HL-60/S4 treated with phorbol 12-myristate 13-acetate at 8.2 ng/mL for 4 days and 3 days (cell line): ENCODE measurements around the gene MORN4.
"Not testable (repeated sequence)": the region's sequence is repeated elsewhere in the genome, so short reads cannot be mapped to it uniquely, and the experiment has no call there.

Source experiments
- in situ Hi-C: fragments of 300-500 bp; cut with MboI; formaldehyde crosslinking; loops from 2 replicates; pipeline ENCODE4 v1.15.0; 2022; ENCODE audit warnings: low sequenced_read_pairs

Gene MORN4

DNA sequence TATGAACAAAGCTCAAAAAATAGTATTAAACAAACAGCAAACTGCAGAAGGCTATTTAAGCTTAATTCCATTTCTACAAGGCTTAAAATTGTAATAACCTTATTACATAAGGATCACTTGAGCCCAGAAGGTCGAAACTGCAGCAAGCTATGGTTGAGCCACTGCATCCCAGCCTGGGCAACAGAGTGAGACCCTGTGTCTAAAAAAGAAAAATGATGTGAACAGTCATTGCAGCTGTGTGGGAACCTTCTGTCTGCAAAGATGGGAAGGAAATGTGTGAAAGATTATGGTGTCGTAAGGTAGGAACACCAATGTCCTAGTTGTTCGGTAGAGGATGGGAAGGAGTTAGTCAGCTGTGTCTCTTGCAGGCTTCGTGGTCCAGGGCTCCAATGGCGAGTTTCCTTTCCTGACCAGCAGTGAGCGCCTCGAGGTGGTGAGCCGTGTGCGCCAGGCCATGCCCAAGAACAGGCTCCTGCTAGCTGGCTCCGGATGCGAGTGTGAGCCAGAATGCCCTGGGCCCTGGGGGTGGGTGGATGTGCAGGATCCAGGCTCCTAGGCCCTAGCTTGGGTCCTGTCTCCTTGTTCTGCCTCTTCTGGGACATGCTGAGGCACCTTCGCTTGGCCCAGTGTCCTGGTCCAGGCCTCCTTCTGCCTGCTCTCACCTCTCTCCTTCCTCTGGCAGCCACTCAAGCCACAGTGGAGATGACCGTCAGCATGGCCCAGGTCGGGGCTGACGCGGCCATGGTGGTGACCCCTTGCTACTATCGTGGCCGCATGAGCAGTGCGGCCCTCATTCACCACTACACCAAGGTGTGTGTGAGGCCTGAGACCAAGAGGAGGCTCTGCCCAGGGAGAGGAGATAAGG, 34.7 kb downstream of the MORN4 start:
- in situ Hi-C loops = no loop called here

GRCh38 chr10:97597778-97598177, 35.5 kb downstream of the MORN4 start:
- in situ Hi-C loops = no loop called here

DNA sequence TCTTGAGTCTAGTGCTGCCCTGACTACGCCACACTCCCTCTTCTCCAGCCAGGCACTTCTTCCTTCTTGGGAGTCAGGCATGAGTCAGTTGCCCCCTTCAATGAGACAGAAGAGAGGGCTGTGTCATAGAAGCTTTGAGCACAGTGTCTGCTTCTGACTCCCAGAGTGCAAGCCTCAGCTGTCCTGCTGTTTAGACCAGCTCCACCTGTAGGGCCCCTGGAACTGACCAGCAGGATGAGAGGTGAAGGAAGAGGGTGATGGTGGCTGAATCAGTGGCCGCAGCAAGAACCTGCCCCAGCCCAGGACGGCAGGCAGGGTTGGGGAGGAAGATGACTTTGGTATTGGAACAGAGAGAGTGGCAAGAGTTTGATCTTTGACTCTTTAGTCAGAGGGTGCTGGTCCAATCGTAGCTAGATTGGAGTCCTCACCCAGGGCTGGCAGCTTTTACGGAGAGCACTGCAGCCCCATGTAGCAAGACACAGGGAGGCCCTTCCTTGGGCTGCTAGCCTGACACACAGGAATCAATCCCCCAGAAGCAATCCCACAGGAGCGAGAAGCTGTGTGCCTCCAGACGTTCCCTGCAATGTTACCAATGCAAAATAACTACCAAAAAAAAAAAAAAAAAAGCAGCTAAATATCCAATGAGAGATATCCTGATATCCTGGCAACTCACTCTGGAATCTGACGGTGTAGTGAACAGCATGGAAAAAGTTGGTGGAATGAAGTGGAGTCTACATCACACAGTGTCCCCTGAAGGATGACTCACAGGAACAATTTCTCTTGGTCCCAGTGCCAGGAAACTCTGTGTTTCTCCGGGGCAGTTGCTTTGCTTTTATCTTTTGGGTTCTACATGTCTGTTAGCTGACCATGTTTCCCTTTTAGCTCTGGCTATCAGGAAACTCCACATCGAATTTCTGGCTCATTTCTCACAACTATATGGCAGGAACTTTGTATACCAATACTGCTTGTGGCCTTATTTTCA, 36.9 kb downstream of the MORN4 start:
- in situ Hi-C loops = no loop called here

DNA sequence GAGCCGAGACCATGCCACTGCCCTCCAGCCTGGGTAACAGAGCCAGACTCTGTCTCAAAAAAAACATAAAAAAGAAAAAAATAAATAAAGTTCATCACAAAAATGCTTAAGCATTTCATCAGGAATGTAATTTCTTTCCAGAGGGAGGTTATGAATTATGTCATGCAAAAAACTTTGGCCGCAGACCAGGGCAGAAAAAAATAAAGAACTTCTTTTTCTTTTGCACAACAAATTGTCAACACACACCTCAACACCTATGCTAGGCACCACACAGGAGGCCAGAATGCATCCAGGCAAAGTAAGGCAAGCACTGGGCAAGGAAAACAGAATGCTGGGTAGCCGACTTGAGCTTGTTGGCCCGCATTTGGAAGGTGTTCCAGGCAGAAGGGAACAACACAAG, 39.9 kb downstream of the MORN4 start:
- in situ Hi-C loops = no loop called here

DNA sequence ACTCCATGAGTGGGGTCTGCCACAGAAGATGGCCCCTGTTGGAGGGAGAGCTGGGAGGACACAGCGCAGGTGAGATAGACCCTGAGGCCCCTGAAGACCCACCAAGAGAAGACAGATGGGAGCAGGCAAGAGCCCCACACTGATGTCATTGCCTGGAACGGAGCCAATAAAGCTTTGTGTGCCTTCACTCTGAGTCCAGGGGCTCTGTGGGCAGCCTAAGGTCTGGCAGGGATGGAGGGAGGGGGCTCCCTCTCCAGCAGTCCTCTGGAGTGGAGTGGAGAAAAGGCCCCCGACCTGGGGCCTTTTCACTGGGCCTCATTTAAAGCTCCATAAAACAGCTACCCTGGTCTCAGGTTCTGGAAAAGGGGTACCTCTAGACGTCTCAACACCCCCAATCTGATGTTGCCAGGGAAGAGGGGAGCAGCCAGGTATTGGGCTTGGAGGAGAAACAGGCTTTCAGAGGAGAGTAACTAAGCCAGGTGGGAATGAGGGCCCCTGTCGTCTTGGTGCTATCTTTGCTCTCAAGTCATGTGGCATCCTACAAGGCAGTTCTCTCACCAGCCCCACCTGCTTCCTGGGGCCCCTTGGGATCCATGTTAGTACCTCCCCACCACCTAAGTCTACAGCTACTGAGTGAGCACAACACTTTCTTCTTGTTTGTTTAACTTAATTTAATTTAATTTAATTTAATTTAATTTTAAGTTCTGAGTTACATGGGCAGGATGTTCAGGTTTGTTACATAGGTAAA, 42.4 kb downstream of the MORN4 start:
- in situ Hi-C loops = no loop called here

- in situ Hi-C loops = no loop called here
Observed at GRCh38 chr10:97590082-97590747, 43.1 kb downstream of the MORN4 start.

DNA sequence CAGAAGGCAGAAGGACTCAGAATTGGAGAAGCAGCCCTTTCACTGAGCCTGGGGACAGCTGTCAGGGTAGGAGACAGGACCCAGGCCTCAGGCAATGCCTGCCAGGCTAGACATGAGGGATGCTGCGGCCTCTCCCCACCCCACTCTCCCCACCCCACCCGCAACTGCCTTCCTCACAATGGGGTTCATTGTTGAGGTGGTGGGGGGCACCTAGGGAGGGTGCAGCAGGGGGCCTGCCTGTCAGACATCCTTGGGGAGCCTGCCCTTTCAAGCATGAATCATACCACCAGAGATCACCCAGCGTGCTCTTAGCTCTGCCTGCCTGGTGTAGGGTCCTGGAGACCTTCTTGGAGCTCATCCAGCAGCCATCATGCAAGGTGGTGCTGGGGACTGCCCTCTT, 43.8 kb downstream of the MORN4 start, which contains the start of gene C10orf62:
TSS of gene C10orf62 (plus strand) at position 243 of the 400 bp plus-strand sequence. CDS start 177 bp downstream, outside the sequence.
- in situ Hi-C loops = no loop called here

DNA sequence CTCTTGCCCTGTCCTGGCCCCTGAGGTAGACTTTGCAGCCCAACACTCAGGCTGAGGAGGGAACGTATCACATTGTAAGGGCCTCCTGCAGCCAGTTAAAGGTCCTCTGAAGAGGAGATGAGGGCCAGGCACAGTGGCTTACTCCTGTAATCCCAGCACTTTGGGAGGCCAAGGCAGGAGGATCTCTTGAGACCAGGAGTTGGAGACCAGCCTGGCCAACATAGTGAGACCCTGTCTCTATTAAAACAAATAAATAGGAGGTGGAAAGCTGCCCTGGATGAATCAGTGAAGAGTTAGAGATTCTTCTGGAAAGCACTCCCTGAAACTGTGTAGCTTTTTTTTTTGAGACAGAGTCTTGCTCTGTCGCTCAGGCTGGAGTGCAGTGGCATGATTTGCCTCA, 46.1 kb downstream of the MORN4 start:
- in situ Hi-C loops = no loop called here

- in situ Hi-C loops = no loop called here
Observed at GRCh38 chr10:97585439-97585811, 47.9 kb downstream of the MORN4 start.

- in situ Hi-C loops = no loop called here
Observed at GRCh38 chr10:97584798-97585438, 48.4 kb downstream of the MORN4 start.

DNA sequence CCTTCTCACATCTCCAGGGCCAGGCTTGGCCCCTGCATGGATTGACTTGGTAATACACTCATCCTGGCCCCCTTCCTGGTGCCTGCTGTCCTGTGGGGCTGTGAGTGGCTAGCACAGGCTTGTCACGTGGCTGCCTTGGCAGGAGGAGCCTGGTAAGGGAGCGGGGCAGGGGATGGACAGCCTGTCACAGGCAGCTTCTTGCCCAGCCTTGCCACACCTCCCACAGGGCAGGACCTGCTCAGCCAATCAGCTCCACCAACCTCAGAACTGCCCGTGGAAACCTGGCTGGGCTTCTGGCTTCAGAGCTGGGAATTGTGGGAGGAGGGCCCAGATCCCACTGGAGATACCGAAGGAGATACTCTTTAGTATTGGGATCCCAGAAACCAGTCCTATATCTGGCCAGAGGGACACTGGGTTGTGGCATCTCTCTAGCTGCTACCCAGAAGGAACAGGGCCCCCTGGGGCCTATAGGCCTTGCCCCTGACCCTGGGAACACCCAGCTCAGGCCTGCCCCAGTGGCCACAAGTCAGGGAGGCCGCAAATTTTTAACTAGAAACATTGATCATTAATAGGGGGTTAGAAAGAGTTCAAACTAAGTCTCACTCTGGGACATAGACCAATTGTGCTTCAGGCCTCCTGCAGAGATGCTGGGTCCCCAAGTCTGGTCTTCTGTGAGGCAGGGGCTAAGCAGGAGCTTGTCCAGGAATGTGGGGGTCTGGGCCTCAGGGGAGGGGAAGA, 49.1 kb downstream of the MORN4 start, which contains the start of gene HOGA1:
TSS of gene HOGA1 (plus strand) at position 330 of the 738 bp plus-strand sequence. CDS start at position 645, 315 bp downstream.
- in situ Hi-C loops = no loop called here

DNA sequence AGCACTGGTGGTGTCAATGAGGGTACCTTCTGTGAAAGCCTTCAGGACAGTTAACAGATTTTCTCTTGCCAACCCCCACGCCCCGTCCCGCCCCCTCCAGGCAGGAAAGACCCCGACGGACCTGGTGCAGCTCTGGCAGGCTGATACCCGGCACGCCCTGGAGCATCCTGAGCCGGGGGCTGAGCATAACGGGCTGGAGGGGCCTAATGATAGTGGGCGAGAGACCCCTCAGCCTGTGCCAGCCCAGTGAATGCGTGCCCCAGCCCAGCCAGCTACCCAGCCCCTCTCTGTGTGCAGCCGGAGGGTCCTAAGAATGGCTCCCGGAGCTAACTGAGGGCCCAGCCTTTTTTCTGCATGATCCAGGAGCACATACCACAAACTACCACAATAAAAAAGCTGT, 49.8 kb downstream of the MORN4 start:
- in situ Hi-C loops = no loop called here

DNA sequence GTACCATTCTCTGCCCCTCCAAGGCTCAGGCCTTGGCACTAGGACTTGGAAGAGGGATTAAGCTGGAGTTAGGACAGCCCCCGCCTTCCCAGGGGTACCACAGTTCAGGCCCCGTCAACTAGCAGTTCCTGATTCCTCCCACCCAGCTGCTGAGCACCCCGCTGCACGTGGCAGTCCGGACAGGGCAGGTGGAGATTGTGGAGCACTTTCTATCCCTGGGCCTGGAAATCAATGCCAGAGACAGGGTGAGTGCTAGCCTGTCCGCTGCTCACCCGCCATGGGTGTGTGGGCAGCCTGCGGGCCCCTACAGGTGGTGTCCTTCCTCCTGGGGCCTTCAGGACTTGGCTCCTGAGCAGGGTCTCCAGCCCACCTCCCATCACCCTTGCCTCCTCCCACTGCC, 51.1 kb downstream of the MORN4 start:
- in situ Hi-C loops = no loop called here

- in situ Hi-C loops = no loop called here
Observed at GRCh38 chr10:97580421-97581367, 52.6 kb downstream of the MORN4 start.

DNA sequence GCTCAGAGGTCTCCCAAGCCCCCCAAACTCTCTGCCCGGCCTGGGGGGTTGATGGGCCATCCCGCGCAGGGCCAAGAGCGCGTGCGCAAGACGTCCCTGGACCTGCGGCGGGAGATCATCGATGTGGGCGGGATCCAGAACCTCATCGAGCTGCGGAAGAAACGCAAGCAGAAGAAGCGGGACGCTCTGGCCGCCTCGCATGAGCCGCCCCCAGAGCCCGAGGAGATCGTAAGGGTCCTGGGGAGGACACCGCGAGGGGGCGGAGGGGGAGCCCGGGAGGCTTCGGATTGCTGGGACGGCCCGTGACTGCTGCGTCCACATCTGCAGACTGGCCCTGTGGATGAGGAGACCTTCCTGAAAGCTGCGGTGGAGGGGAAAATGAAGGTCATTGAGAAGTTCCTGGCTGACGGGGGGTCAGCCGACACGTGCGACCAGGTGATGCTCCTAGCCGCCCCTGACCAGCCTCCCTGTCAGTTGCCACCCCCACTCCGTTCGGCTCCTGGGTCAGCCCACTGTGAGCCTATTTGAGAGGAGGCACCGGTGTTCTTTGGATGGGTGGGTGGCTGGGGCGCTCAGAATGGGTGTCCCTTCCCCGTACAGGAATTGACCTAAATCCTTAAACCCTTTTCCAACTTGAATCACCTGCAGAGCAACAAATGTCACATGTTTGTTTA, 55.0 kb downstream of the MORN4 start:
- in situ Hi-C loops = no loop called here

GRCh38 chr10:97577701-97578100, 55.6 kb downstream of the MORN4 start:
- in situ Hi-C loops = no loop called here

DNA sequence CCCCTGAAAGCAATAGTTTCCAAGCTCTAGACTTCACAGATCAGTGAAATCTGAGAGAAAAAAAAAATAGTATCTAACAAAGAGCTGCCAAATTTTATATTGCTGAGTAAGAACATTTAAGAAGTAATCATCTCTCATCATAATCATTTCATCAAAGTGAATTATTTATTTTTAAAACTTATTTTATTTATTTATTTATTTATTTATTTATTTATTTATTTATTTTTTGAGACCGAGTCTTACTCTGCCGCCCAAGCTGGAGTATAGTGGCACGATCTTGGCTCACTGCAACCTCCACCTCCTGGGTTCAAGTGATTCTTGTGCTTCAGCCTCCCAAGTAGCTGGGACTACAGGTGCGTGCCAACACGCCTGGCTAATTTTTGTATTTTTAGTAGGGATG, 56.8 kb downstream of the MORN4 start:
- in situ Hi-C loops = not testable (repeated sequence)
